ENCODE measurements around the gene LRRC36. TPM values are rescaled to one million over a fixed set of nuclear protein-coding genes. Genes with fewer than 3 reads are reported as not detected.
A peak's percentile ranks its signal among the peaks of the same experiment; 100 is the strongest.

LRRC36 gene
- total and polyA plus RNA-seq, 2 of the 8 experiments (the other 6 are each of a cell fraction or from before 2014, with no cell fraction given), result 0.15 TPM; not detected in 1

GRCh38 chr16:67412294-67412693 lies 85.7 kb downstream of the LRRC36 start:
- Histone ChIP-seq H2BK20ac (ENCODE audit: low read length) (no peak overlapping the region), H3K18ac (ENCODE audit: extremely low read depth, low read length) (no peak overlapping the region), H2BK15ac (ENCODE audit: low read length) (no peak overlapping the region), H2AK5ac (ENCODE audit: low read depth, low read length) (peak overlapping the region; percentile 60; the same call in 1 of the 2 replicates), H2BK120ac (replicated peaks; ENCODE audit: low read depth, low read length) (no peak overlapping the region), H3K4me3 (ENCODE audit: extremely low read depth in 1 of 4, insufficient read depth in 2 of 4, low read depth in 3 of 4, low read length in 4 of 4) (no peak overlapping the region), H2BK5ac (ENCODE audit: low read depth, low read length) (no peak overlapping the region), H2BK12ac (ENCODE audit: low read depth, low read length) (no peak overlapping the region), H3K79me2 (ENCODE audit: control insufficient read depth in 1 of 2, insufficient read depth in 2 of 2, low read length in 2 of 2) (no peaks in the 10 kb centered on the region), H3K27me3 (replicated peaks in 1 of 4; ENCODE audit: control insufficient read depth in 3 of 4, extremely low read depth in 1 of 4, insufficient read depth in 3 of 4, low read length in 3 of 4) (no peaks in the 10 kb centered on the region; a peak in 3 of 7 replicates), H3K4ac (replicated peaks; ENCODE audit: insufficient read length, low read depth, low read length) (no peak overlapping the region), H3K23me2 (ENCODE audit: low read depth, low read length) (peaks cover 4% of the 10 kb centered on the region; the same call in 1 of the 2 replicates), H4K91ac (replicated peaks; ENCODE audit: insufficient read length, low read length) (no peak overlapping the region), H4K8ac (ENCODE audit: extremely low read depth, insufficient read depth, low read length) (no peak overlapping the region), H3K9me3 (ENCODE audit: insufficient read depth in 2 of 2, low read depth in 1 of 2, low read length in 1 of 2) (no peaks in the 10 kb centered on the region), H3K23ac (ENCODE audit: insufficient read length) (no peak overlapping the region), H3K56ac (replicated peaks; ENCODE audit: insufficient read length, low read depth, low read length) (no peak overlapping the region), H3K4me1 (replicated peaks in 1 of 4; ENCODE audit: control insufficient read depth in 3 of 4, insufficient read depth in 4 of 4, low read length in 3 of 4) (peaks cover 0 to 15% (median 3%) of the 10 kb centered on the region in 4 experiments), H3K36me3 (ENCODE audit: control insufficient read depth in 2 of 4, insufficient read depth in 4 of 4, low read length in 3 of 4) (no peaks in the 10 kb centered on the region), H4K20me1 (replicated peaks in 1 of 2; ENCODE audit: control insufficient read depth in 1 of 2, insufficient read depth in 2 of 2, low read length in 2 of 2) (no peaks in the 10 kb centered on the region), H3K27ac (ENCODE audit: low read depth, low read length) (no peak overlapping the region), H2AFZ (ENCODE audit: low read length) (no peak overlapping the region), H4K5ac (ENCODE audit: insufficient read length, low read depth, low read length) (no peak overlapping the region), H3K9ac (replicated peaks in 1 of 4; ENCODE audit: extremely low read depth in 1 of 4, low read depth in 3 of 4, low read length in 3 of 4) (no peak overlapping the region), H3K4me2 (ENCODE audit: insufficient read depth in 1 of 2, low read depth in 2 of 2, low read length in 2 of 2) (no peak overlapping the region), H3K14ac (ENCODE audit: insufficient read length) (no peak overlapping the region), H3K79me1 (ENCODE audit: low read depth, low read length) (no peaks in the 10 kb centered on the region)
- CTCF ChIA-PET (ENCODE audit: partially characterized antibody), result interaction anchor here (0.6 to 32.4 kb wide), 7 partner anchors 5 to 151 kb away, joined by 3 to 476 read pairs (median 4); partner anchors contain the start of genes ATP6V0D1, TPPP3 and ZDHHC1
- no peak for TF ChIP-seq CTBP2 (IDR thresholded peaks at IDR 0.05; ENCODE audit: borderline replicate concordance, insufficient read depth, insufficient read length, low read length)
- no peak for TF ChIP-seq CBX8 (IDR thresholded peaks at IDR 0.05; ENCODE audit: borderline replicate concordance, low read depth, low read length)
- TF ChIP-seq EP300 (IDR thresholded peaks at IDR 0.05; ENCODE audit: borderline replicate concordance in 1 of 2, low read depth in 2 of 2, low read length in 2 of 2), result no peak
- no peak for TF ChIP-seq CHD1 (IDR thresholded peaks at IDR 0.05; ENCODE audit: low read depth, low read length)
- no peak for TF ChIP-seq CEBPB (IDR thresholded peaks at IDR 0.05; ENCODE audit: low read depth, low read length)
- no peak for TF ChIP-seq USF2 (IDR thresholded peaks at IDR 0.05; ENCODE audit: low read length)
- FAIRE-seq (no peak), DNase-seq (ENCODE audit: low read depth in 1 of 2, low spot score in 2 of 2) (no peak)
- POLR2A ChIA-PET (ENCODE audit: partially characterized antibody), result interaction anchor here (1.1 to 3.1 kb wide), 2 partner anchors 10 to 11 kb away, joined by 3 to 14 read pairs; no protein-coding TSS in a partner anchor
- WGBS, 2 experiments (ENCODE audit: extremely low coverage in 1 of 2, insufficient coverage in 1 of 2, insufficient read length in 1 of 2, insufficient replicate concordance in 2 of 2, low coverage in 1 of 2, low lambda C conversion rate in 2 of 2, missing lambda C conversion rate in 1 of 2), result 89% methylated on average over 2 of the region's 2 CpGs; no CpG with 5 or more reads in 1 of the 2 experiments
